ENCODE data around the gene MUC2. TPM values are rescaled to one million over a fixed set of nuclear protein-coding genes. Genes with fewer than 3 reads are reported as not detected.

MUC2 gene
- total RNA-seq, 1 donor from 2014 or later = not detected

GRCh38 chr11:1047595-1048156, 27.0 kb upstream of the MUC2 start:
- no peak for TF ChIP-seq CTCF (IDR thresholded peaks at IDR 0.05)
- no peak for TF ChIP-seq EZH2 (IDR thresholded peaks at IDR 0.05)
- TF ChIP-seq EZH2phosphoT487 (IDR thresholded peaks at IDR 0.05) = no peak
- no peaks in the 10 kb centered on the region for H3K27me3 ChIP-seq
- H3K27me3 Mint-ChIP-seq (ENCODE audit: insufficient read depth, low read depth) = peaks cover 2% of the 10 kb centered on the region
- no peaks in the 10 kb centered on the region for H3K9me3 ChIP-seq (ENCODE audit: low read depth)
- no peak for DNase-seq (ENCODE audit: low spot score)
- no peaks in the 10 kb centered on the region for H3K36me3 Mint-ChIP-seq
- no peaks in the 10 kb centered on the region for H3K79me2 ChIP-seq (ENCODE audit: low read depth)
- H3K4me3 ChIP-seq = no peak overlapping the region
- H3K4me1 ChIP-seq = no peaks in the 10 kb centered on the region
- H2AFZ ChIP-seq (replicated peaks) = no peak overlapping the region
- no peak overlapping the region for H3K4me3 Mint-ChIP-seq
- no peaks in the 10 kb centered on the region for H3K9me3 Mint-ChIP-seq
- no peaks in the 10 kb centered on the region for H3K4me1 Mint-ChIP-seq
- H4K20me1 ChIP-seq (ENCODE audit: low read depth) = no peaks in the 10 kb centered on the region
- no peaks in the 10 kb centered on the region for H3F3A ChIP-seq (ENCODE audit: low read depth)
- H3K9ac ChIP-seq = no peak overlapping the region
- no peak overlapping the region for H3K4me2 ChIP-seq
- peak overlapping the region; percentile 46 for H3K27ac Mint-ChIP-seq
- H3K27ac ChIP-seq = no peak overlapping the region
- no peaks in the 10 kb centered on the region for H3K36me3 ChIP-seq

GRCh38 chr11:1048375-1049070, 26.2 kb upstream of the MUC2 start:
- Histone ChIP-seq H3K36me3 (no peaks in the 10 kb centered on the region), H3K9me3 (ENCODE audit: low read depth) (no peaks in the 10 kb centered on the region), H3K4me3 (no peak overlapping the region), H2AFZ (replicated peaks) (no peak overlapping the region), H3K79me2 (ENCODE audit: low read depth) (no peaks in the 10 kb centered on the region), H3F3A (ENCODE audit: low read depth) (no peaks in the 10 kb centered on the region), H3K4me1 (no peaks in the 10 kb centered on the region), H3K4me2 (no peak overlapping the region), H3K27me3 (no peaks in the 10 kb centered on the region), H4K20me1 (ENCODE audit: low read depth) (no peaks in the 10 kb centered on the region), H3K9ac (no peak overlapping the region), H3K27ac (no peak overlapping the region)
- Mint-ChIP-seq H3K27me3 (ENCODE audit: insufficient read depth, low read depth) (peaks cover 2% of the 10 kb centered on the region), H3K27ac (no peak overlapping the region), H3K9me3 (no peaks in the 10 kb centered on the region), H3K36me3 (no peaks in the 10 kb centered on the region), H3K4me1 (no peaks in the 10 kb centered on the region), H3K4me3 (no peak overlapping the region)
- TF ChIP-seq CTCF (IDR thresholded peaks at IDR 0.05) = no peak
- no peak for TF ChIP-seq EZH2phosphoT487 (IDR thresholded peaks at IDR 0.05)
- TF ChIP-seq EZH2 (IDR thresholded peaks at IDR 0.05) = no peak
- DNase-seq (ENCODE audit: low spot score) = no peak

- Histone ChIP-seq H3K4me1 (peaks cover under 1% of the 10 kb centered on the region), H3K79me2 (ENCODE audit: low read depth) (no peaks in the 10 kb centered on the region), H3K4me2 (no peak overlapping the region), H3K27ac (no peak overlapping the region), H4K20me1 (ENCODE audit: low read depth) (no peaks in the 10 kb centered on the region), H3F3A (ENCODE audit: low read depth) (no peaks in the 10 kb centered on the region), H3K9ac (no peak overlapping the region), H3K4me3 (no peak overlapping the region), H3K36me3 (no peaks in the 10 kb centered on the region), H3K27me3 (no peaks in the 10 kb centered on the region), H2AFZ (replicated peaks) (no peak overlapping the region), H3K9me3 (ENCODE audit: low read depth) (no peaks in the 10 kb centered on the region)
- Mint-ChIP-seq H3K4me3 (no peak overlapping the region), H3K27ac (no peak overlapping the region), H3K27me3 (ENCODE audit: insufficient read depth, low read depth) (peaks cover 2% of the 10 kb centered on the region), H3K4me1 (no peaks in the 10 kb centered on the region), H3K36me3 (no peaks in the 10 kb centered on the region), H3K9me3 (no peaks in the 10 kb centered on the region)
- no peak for DNase-seq (ENCODE audit: low spot score)
- TF ChIP-seq EZH2phosphoT487 (IDR thresholded peaks at IDR 0.05) (no peak), EZH2 (IDR thresholded peaks at IDR 0.05) (no peak), CTCF (IDR thresholded peaks at IDR 0.05) (no peak)
These were observed 25.6 kb upstream of the MUC2 start for GRCh38 chr11:1049071-1049405.
